ENCODE measurements around the gene SLAMF8. TPM values are rescaled to one million over a fixed set of nuclear protein-coding genes. Genes with fewer than 3 reads are reported as not detected.

SLAMF8 gene
- total RNA-seq, 1 donor from 2014 or later = not detected

DNA sequence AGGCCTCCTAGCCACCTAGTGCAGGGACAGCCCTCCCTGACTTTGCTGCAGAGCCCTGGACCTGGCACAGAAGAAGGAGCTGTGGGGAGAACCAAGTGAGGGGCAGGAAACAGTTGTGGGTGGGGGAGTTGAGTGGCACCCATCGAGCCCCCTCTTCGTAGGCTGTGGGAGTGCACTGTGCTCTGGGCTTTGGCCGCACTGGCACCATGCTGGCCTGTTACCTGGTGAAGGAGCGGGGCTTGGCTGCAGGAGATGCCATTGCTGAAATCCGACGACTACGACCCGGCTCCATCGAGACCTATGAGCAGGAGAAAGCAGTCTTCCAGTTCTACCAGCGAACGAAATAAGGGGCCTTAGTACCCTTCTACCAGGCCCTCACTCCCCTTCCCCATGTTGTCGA, 44.7 kb upstream of the SLAMF8 start:
- Mint-ChIP-seq H3K4me3 (ENCODE audit: unreplicated experiment) (peak overlapping the region; percentile 78), H3K36me3 (ENCODE audit: unreplicated experiment) (no peaks in the 10 kb centered on the region), H3K4me1 (ENCODE audit: low read depth, unreplicated experiment) (peaks cover 3% of the 10 kb centered on the region), H3K9me3 (ENCODE audit: unreplicated experiment) (peaks cover 6% of the 10 kb centered on the region), H3K27me3 (ENCODE audit: unreplicated experiment) (peaks cover 3% of the 10 kb centered on the region), H3K27ac (ENCODE audit: unreplicated experiment) (no peak overlapping the region)
- no peak for DNase-seq
- TF ChIP-seq, protein P1, sequence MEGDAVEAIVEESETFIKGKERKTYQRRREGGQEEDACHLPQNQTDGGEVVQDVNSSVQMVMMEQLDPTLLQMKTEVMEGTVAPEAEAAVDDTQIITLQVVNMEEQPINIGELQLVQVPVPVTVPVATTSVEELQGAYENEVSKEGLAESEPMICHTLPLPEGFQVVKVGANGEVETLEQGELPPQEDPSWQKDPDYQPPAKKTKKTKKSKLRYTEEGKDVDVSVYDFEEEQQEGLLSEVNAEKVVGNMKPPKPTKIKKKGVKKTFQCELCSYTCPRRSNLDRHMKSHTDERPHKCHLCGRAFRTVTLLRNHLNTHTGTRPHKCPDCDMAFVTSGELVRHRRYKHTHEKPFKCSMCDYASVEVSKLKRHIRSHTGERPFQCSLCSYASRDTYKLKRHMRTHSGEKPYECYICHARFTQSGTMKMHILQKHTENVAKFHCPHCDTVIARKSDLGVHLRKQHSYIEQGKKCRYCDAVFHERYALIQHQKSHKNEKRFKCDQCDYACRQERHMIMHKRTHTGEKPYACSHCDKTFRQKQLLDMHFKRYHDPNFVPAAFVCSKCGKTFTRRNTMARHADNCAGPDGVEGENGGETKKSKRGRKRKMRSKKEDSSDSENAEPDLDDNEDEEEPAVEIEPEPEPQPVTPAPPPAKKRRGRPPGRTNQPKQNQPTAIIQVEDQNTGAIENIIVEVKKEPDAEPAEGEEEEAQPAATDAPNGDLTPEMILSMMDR (IDR thresholded peaks at IDR 0.05; ENCODE audit: partially characterized antibody, unreplicated experiment) = no peak

DNA sequence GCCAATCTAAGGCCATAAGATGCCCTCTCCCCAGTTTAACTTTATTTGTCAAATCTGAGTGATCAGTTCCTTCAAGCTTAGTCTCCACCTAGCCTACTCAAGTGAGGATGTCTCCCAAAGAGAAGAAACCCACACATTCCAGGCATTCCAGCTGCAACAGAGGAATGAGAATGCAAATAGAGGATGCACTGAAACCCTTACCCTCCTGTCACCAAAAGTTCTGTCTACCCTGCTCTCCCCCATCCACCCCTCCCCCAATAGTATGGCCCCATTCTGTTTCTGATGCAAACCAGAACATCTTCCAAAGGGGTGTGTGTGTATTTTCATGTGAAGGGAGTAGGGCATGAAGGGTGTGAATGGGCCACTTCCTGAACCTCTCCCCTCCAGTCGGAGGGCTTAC, 42.9 kb upstream of the SLAMF8 start:
- Mint-ChIP-seq H3K27ac (ENCODE audit: unreplicated experiment) (no peak overlapping the region), H3K4me3 (ENCODE audit: unreplicated experiment) (no peak overlapping the region), H3K4me1 (ENCODE audit: low read depth, unreplicated experiment) (no peaks in the 10 kb centered on the region), H3K36me3 (ENCODE audit: unreplicated experiment) (no peaks in the 10 kb centered on the region), H3K9me3 (ENCODE audit: unreplicated experiment) (peaks cover 6% of the 10 kb centered on the region), H3K27me3 (ENCODE audit: unreplicated experiment) (peaks cover 3% of the 10 kb centered on the region)
- TF ChIP-seq, protein P1 (IDR thresholded peaks at IDR 0.05; ENCODE audit: partially characterized antibody, unreplicated experiment) = no peak
- DNase-seq = no peak

DNA sequence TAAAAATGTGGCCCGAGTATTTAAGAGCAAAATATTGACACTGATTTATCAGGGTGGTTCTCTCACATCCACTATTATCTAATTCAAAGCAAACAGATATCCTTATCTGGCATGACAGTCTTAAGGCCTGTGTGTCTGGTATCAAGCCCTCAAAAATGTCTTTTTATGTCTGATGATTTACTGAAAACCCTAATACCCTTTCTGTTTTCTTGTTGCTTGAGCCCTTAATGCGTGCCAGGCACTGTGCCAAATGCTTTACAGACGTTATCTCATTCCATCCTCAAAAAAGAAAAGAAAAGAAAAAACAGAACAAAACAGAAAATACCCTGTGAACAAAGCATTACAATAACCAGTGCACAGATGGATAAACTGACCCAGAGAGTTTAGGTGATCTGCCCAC, 40.2 kb upstream of the SLAMF8 start:
- DNase-seq = no peak
- Mint-ChIP-seq H3K9me3 (ENCODE audit: unreplicated experiment) (peaks cover 3% of the 10 kb centered on the region), H3K36me3 (ENCODE audit: unreplicated experiment) (no peaks in the 10 kb centered on the region), H3K27ac (ENCODE audit: unreplicated experiment) (no peak overlapping the region), H3K27me3 (ENCODE audit: unreplicated experiment) (peaks cover 3% of the 10 kb centered on the region), H3K4me1 (ENCODE audit: low read depth, unreplicated experiment) (no peaks in the 10 kb centered on the region), H3K4me3 (ENCODE audit: unreplicated experiment) (no peak overlapping the region)
- TF ChIP-seq, protein P1 (IDR thresholded peaks at IDR 0.05; ENCODE audit: partially characterized antibody, unreplicated experiment) = no peak

DNA sequence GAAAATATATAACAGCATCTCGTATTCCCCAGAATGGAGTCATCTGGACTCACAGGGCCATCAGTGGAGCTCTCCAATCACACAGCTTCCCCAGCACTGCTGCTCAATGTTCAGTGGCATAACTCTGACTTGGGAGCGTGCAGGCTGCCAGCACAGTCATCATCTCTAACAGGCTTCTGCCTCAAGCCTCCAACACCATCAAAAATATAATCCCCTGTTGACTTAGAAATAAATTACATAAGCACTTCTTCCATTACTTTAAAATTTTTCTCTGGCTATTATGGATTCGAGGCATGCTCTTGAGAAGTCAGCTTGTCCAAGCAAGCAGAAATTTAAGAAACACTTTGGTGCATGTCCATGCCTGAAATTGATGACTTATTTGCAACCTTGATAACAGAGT, 39.7 kb upstream of the SLAMF8 start:
- Mint-ChIP-seq H3K4me1 (ENCODE audit: low read depth, unreplicated experiment) (no peaks in the 10 kb centered on the region), H3K9me3 (ENCODE audit: unreplicated experiment) (no peaks in the 10 kb centered on the region), H3K4me3 (ENCODE audit: unreplicated experiment) (no peak overlapping the region), H3K27me3 (ENCODE audit: unreplicated experiment) (no peaks in the 10 kb centered on the region), H3K36me3 (ENCODE audit: unreplicated experiment) (no peaks in the 10 kb centered on the region), H3K27ac (ENCODE audit: unreplicated experiment) (no peak overlapping the region)
- TF ChIP-seq, protein P1 (IDR thresholded peaks at IDR 0.05; ENCODE audit: partially characterized antibody, unreplicated experiment) = no peak
- no peak for DNase-seq

DNA sequence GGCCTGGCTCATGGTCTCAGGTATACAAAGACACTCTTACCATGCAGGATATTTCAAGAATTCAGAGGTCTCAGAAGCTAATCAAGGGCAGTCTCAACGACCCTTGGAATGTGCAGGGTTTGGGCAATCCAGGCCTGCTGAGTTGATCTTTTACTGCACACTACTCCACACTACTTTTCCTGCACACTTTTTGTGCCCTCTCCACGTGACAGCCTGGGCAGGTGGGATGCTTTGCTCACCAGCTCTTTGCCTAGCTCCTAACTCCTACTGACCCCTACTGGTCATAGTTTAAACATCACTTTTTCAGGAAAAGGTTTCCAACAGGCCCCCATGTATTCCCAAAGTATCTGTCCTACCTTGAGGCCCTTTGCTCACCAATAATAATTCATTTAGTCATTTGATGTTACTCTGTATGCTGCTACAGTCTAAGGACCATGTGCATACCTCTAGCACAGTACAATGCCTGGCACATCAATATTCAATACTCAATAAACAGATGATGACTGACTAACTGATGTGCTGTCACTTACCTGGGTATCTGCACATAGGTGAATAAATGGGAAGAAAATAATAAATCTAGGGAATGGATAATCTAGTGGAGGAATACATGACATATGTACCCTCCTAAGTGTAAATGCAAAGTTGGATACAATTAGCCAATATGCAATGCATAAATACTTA, 36.3 kb upstream of the SLAMF8 start:
- no peak overlapping the region for H3K27ac Mint-ChIP-seq (ENCODE audit: unreplicated experiment)
- H3K4me1 Mint-ChIP-seq (ENCODE audit: low read depth, unreplicated experiment) = no peaks in the 10 kb centered on the region
- H3K9me3 Mint-ChIP-seq (ENCODE audit: unreplicated experiment) = no peaks in the 10 kb centered on the region
- H3K4me3 Mint-ChIP-seq (ENCODE audit: unreplicated experiment) = no peak overlapping the region
- TF ChIP-seq, protein P1 (IDR thresholded peaks at IDR 0.05; ENCODE audit: partially characterized antibody, unreplicated experiment) = peak; percentile 57
- no peaks in the 10 kb centered on the region for H3K27me3 Mint-ChIP-seq (ENCODE audit: unreplicated experiment)
- DNase-seq = no peak
- H3K36me3 Mint-ChIP-seq (ENCODE audit: unreplicated experiment) = no peaks in the 10 kb centered on the region
